AG09319 (cell line): ENCODE measurements around the gene CACNA1B.

ENCODE experiments used
- DNase-seq: peaks from one replicate; pipeline ENCODE4 v3.0.0-alpha.2; 2010; ENCODE audit warnings: low read depth; ENCODE audit errors: extremely low read depth
- TF ChIP-seq, protein P1 (sequence below): IDR thresholded peaks from 2 replicates; pipeline ENCODE4 v1.5.1; 2011; ENCODE audit warnings: low read depth, mild to moderate bottlenecking, inconsistent platforms, low read length, moderate library complexity

Gene CACNA1B

DNA sequence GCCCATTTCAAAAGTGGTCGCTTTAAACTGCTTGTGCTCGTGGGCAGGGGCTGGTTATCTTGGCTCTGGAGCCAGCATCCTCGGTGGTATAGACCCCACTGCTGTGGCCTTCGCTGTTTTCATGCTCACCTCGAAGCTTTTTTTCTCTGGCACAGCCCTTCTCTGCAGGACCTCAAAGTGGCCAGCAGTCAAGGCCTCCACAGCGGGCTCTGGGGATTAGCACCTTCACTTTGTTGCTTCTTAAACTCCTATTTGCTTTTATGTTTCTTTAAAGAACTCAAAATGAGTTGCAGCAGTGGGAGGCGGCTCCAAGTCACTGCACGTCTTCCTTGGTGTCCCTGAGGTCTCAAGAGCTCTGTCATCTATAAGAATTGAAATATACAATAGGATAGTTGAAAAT is 165.1 kb downstream of the CACNA1B start:
- TF ChIP-seq, protein P1, sequence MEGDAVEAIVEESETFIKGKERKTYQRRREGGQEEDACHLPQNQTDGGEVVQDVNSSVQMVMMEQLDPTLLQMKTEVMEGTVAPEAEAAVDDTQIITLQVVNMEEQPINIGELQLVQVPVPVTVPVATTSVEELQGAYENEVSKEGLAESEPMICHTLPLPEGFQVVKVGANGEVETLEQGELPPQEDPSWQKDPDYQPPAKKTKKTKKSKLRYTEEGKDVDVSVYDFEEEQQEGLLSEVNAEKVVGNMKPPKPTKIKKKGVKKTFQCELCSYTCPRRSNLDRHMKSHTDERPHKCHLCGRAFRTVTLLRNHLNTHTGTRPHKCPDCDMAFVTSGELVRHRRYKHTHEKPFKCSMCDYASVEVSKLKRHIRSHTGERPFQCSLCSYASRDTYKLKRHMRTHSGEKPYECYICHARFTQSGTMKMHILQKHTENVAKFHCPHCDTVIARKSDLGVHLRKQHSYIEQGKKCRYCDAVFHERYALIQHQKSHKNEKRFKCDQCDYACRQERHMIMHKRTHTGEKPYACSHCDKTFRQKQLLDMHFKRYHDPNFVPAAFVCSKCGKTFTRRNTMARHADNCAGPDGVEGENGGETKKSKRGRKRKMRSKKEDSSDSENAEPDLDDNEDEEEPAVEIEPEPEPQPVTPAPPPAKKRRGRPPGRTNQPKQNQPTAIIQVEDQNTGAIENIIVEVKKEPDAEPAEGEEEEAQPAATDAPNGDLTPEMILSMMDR: no peak
- DNase-seq: no peak

DNA sequence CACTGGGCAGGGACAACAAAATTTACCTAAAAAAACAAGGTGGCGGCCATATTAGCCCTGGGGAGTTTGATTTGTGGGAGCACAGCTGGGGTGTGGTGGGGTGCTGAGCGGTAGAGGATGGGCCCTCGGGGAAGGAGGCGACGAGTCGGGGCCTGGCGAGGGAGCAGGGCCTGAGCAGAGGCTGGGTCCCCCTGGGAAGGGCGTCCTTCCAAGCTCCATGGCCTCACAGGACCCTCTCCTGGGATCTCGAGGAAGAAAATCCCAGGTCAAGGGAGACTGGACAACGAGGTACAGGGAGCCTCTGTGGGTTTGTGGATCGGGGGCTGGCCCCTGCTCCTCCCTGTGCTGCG is 165.5 kb downstream of the CACNA1B start:
- no peak for DNase-seq
- TF ChIP-seq, protein P1: no peak

DNA sequence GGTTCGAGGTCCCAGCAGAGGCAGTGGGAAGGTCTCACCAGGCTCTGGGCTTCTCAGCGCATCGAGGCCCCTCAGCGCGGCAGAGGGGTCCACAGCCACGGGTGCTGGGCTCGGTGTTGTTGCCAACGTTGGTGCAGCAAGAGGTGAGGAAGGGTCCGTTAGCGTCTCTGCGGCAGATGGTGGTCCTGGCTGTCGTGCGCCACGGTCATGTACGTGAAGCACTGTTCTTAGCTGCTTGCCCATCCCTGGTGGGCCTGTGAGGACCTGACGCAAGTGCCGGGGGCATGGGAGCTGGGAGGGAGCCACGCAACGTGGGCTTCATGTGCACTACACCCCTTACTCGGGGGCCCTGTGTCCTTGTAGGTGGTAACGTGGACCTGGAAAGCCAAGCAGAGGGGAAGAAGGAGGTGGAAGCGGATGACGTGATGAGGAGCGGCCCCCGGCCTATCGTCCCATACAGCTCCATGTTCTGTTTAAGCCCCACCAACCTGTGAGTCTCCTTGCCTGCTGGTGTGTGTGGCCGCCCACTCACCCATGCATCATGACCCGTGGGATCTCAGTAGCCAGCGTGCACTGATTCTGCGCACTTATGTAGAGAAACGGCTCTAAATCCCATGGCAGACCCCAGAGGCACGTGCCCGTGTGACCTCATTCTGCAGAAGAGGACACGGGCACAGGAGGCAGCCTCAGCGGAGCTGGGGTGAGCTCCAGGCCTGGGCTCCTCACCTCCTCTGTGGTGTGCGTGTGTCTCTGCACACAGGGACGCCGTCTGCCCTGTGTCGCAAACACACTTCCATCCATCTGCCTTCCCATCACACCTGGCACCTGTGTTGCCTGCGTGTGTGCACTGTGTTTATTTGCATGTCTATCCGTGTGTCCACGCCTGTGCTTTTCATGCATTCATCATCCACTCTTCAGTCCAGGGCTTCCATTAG is 166.1 kb downstream of the CACNA1B start:
- TF ChIP-seq, protein P1: no peak
- DNase-seq: no peak

DNA sequence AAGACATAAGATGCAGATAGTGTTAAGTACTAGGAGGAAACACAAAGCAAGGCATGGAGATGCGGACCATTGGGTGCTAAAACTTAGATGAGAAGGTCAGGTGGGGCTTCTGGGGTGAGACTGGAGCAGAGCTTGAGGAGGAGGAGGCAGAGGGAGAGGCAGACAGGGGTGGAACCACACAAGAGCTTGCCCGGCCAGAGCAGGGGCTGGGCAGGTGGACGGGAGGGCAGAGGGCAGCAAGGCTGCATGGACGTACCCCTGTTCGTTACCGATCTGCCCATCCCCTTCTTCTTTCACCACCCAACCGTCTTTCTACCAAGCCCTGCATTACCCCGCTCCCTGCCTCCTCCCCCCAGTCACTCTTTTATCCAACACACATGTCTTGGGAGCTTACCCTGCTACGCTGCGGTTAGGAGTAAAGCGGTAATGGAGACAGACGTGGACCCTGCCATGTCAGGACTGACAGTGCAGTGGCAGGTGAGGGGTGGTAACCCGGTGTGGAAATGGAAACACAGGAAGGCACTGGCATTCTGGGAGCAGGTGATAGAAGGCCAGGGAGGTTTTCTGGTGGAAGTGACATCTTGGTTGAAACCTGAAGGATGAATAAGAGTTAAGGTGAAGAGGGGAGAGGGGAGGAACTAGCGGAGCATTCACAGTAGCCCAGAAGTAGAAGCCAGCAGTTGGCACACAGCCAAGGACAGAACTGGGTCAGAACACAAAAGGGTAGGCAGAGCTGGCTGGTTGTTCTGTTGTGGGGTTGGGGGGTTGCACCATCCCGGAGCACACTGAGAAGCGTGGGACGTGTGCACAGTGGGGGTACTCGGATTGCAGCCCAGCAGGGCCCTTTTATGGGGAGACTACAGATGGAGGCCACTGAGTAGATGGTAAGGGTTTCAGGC is 167.2 kb downstream of the CACNA1B start:
- DNase-seq: no peak
- TF ChIP-seq, protein P1: no peak

DNA sequence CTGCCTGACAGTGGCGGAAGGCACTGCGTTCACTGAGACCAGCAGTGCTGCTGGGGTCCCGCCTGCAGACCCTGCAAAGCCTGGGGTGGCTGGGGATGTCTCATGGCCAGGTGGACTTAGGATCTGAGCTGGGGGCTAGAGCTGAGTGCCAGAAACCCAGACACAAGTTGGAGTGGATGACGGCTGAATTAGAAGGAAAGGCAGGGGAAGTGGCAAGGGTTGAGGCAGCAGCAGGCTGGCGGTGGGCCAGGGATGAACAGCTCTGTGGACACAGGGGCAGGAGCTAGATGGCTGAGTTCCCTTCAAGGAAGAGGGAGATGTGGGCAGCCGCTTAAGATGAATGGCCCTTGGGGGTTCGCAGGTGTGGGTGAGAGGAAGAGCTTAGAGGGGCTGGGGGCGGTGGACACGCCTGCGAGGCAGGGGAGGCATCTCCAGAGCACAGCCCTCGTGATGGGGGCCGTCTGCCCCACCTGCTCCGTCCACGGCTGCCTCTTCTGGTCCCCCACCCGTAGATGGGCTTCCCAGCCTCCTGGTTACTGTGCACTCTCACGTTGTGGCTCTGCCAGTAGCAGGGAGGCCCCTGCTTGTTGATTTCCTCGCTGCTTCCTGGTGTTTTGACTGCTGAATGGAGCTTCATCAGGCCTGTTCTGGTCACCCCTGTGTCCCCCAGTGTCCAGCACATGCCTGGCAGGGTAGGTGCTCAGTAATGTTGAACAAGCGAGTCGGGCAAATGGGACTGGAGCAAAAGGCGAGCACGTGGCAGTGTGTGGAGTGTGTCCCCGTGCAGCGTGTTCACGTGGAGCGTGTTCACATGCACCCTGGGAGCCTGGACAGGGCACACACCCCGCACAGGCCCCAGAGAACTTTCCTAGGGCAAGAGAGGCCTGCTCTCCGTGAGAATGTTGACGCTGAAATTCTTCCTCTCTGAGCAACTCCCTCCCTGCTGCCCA is 168.2 kb downstream of the CACNA1B start:
- TF ChIP-seq, protein P1: no peak
- no peak for DNase-seq

DNA sequence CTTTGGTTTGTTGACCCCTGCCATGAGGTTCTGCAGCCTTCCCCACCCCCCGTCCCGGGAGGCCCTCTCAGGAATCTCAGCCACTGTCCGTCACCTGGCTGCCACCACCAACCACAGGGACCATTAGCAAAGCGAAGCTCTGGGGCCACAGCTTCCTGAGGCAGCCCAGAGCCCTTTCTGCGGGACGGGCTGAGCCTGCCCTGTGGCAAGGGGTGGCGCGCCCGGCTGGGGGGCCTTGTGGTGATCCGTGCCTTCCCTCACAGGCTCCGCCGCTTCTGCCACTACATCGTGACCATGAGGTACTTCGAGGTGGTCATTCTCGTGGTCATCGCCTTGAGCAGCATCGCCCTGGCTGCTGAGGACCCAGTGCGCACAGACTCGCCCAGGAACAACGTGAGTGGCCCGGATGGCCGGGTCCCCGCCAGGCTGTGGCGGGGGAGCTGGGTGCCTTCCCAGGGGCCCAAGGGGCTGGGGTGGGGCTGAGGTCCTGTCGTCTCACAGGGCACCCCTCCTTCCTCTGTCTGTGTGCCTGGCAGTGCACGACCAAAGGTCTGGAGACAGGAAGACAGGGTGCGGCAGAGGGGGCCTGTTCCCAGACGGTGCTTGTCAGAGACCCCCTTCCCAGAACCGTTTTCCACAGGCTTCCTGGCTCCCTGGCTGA is 169.2 kb downstream of the CACNA1B start:
- DNase-seq: no peak
- TF ChIP-seq, protein P1: no peak
